Neuronal stem cell (in vitro differentiated cells): ENCODE results near the gene CALML6.

Source experiments
- DNase-seq: peaks from one replicate; pipeline ENCODE4 v3.0.0-alpha.2; 2013; ENCODE audit warnings: low spot score
- H2AFZ ChIP-seq: one replicate; pipeline ENCODE4 v1.6.1; 2013; ENCODE audit warnings: mild to moderate bottlenecking, low read length, inconsistent platforms
- H2AK5ac ChIP-seq: 2 replicates; pipeline ENCODE4 v1.6.1; 2013; ENCODE audit warnings: low read depth, mild to moderate bottlenecking, inconsistent platforms, low read length, moderate library complexity, mixed read lengths
- H2BK120ac ChIP-seq: 2 replicates; pipeline ENCODE4 v1.6.1; 2013; ENCODE audit warnings: low read depth, mild to moderate bottlenecking, inconsistent platforms, low read length, moderate library complexity, mixed read lengths
- H2BK12ac ChIP-seq: one replicate; pipeline ENCODE4 v1.6.1; 2013; ENCODE audit warnings: low read length, inconsistent platforms
- H2BK15ac ChIP-seq: 2 replicates; pipeline ENCODE4 v1.6.1; 2013; ENCODE audit warnings: mild to moderate bottlenecking, low read length, inconsistent platforms, mixed read lengths
- H2BK5ac ChIP-seq: one replicate; pipeline ENCODE4 v1.6.1; 2013; ENCODE audit warnings: inconsistent platforms, mild to moderate bottlenecking, low read length, moderate library complexity
- H3K14ac ChIP-seq: one replicate; pipeline ENCODE4 v1.6.1; 2013; ENCODE audit warnings: low read length, inconsistent platforms
- H3K18ac ChIP-seq: 2 replicates; pipeline ENCODE4 v1.6.1; 2013; ENCODE audit warnings: low read length, inconsistent platforms
- H3K23ac ChIP-seq: 2 replicates; pipeline ENCODE4 v1.6.1; 2013; ENCODE audit warnings: low read depth, mild to moderate bottlenecking, mixed read lengths, low read length, inconsistent platforms; ENCODE audit not compliant: poor library complexity
- H3K27ac ChIP-seq: replicated peaks from 3 replicates; pipeline ENCODE4 v1.5.1; 2013; ENCODE audit warnings: low read length, inconsistent platforms
- H3K27me3 ChIP-seq, 3 experiments: 2 replicates each; pipeline ENCODE4 v1.6.1; 2013; ENCODE audit warnings: low read length in 3 of 3, mild to moderate bottlenecking in 2 of 3, inconsistent platforms in 1 of 3, low read depth in 1 of 3, mixed read lengths in 1 of 3, moderate library complexity in 1 of 3; ENCODE audit not compliant: control insufficient read depth in 3 of 3, insufficient read depth in 3 of 3
- H3K36me3 ChIP-seq, 2 donors: replicated peaks in 1 of 2; 2 replicates each; pipeline ENCODE4 v1.6.1; 2013; ENCODE audit warnings: low read length in 2 of 2; ENCODE audit not compliant: control insufficient read depth in 2 of 2, insufficient read depth in 2 of 2
- H3K4ac ChIP-seq: 2 replicates; pipeline ENCODE4 v1.6.1; 2013; ENCODE audit warnings: inconsistent platforms, mild to moderate bottlenecking, low read length, moderate library complexity
- H3K4me1 ChIP-seq, 2 donors: 1 replicate in 1 of 2; 2 replicates in 1 of 2; pipeline ENCODE4 v1.6.1; 2013; ENCODE audit warnings: low read length in 2 of 2, low read depth in 1 of 2; ENCODE audit not compliant: control insufficient read depth in 2 of 2, insufficient read depth in 1 of 2
- H3K4me2 ChIP-seq: one replicate; pipeline ENCODE4 v1.6.1; 2013; ENCODE audit warnings: mild to moderate bottlenecking, low read length, inconsistent platforms; ENCODE audit not compliant: insufficient read depth, poor library complexity, severe bottlenecking
- H3K4me3 ChIP-seq, 2 donors: 2 replicates each; pipeline ENCODE4 v1.5.1; 2013; ENCODE audit warnings: low read length in 2 of 2, mild to moderate bottlenecking in 2 of 2, inconsistent platforms in 1 of 2, moderate library complexity in 1 of 2
- H3K79me1 ChIP-seq: one replicate; pipeline ENCODE4 v1.6.1; 2013; ENCODE audit warnings: low read depth, mild to moderate bottlenecking, inconsistent platforms, low read length, moderate library complexity
- H3K9ac ChIP-seq: one replicate; pipeline ENCODE4 v1.6.1; 2013; ENCODE audit warnings: mild to moderate bottlenecking, low read depth, low read length, inconsistent platforms; ENCODE audit not compliant: poor library complexity
- H3K9me3 ChIP-seq, 2 donors: replicated peaks in 1 of 2; 2 replicates each; pipeline versions ENCODE3 to v1.6.1; 2013; ENCODE audit warnings: low read length in 2 of 2, mild to moderate bottlenecking in 2 of 2, inconsistent platforms in 1 of 2, low read depth in 1 of 2, mixed read lengths in 1 of 2, moderate library complexity in 1 of 2; ENCODE audit not compliant: control insufficient read depth in 2 of 2, insufficient read depth in 1 of 2
- H4K8ac ChIP-seq: one replicate; pipeline ENCODE4 v1.6.1; 2013; ENCODE audit warnings: low read depth, mild to moderate bottlenecking, inconsistent platforms, low read length, moderate library complexity
- H4K91ac ChIP-seq: one replicate; pipeline ENCODE4 v1.6.1; 2013; ENCODE audit warnings: low read length, low read depth, mild to moderate bottlenecking, inconsistent platforms; ENCODE audit not compliant: poor library complexity
- WGBS, 2 donors: extraction: QIAGEN DNeasy Blood & Tissue Kit; methylation state at CpG; one replicate each; pipeline ENCODE4 v1.1.7; 2013; ENCODE audit warnings: missing lambda C conversion rate in 2 of 2, mixed read lengths in 1 of 2; ENCODE audit not compliant: insufficient read length in 2 of 2, insufficient replicate concordance in 1 of 2; ENCODE audit errors: extremely low coverage in 2 of 2; 5-methylcytosine and 5-hydroxymethylcytosine counted together

CALML6 gene

GRCh38 chr1:1899266-1899966, 15.6 kb upstream of the CALML6 start:
- Histone ChIP-seq H3K9me3 (peaks cover 4 to 11% of the 10 kb centered on the region in 2 donors), H2AK5ac (peak overlapping the region; percentile 45), H3K18ac (peak overlapping the region; percentile 77), H3K4me1 (peaks cover 7 to 11% of the 10 kb centered on the region in 2 donors), H3K4me3 (no peak overlapping the region), H3K27ac (no peak overlapping the region), H4K8ac (no peak overlapping the region), H3K36me3 (no peaks in the 10 kb centered on the region), H2BK5ac (no peak overlapping the region), H3K14ac (peak overlapping the region; percentile 91), H2AFZ (no peak overlapping the region), H3K9ac (peak overlapping the region; percentile 67), H2BK120ac (no peak overlapping the region), H3K4ac (no peak overlapping the region), H2BK12ac (peak overlapping the region; percentile 90), H4K91ac (peak overlapping the region; percentile 87), H3K79me1 (peaks cover 2% of the 10 kb centered on the region), H3K23ac (peak overlapping the region; percentile 9), H3K27me3 (no peaks in the 10 kb centered on the region), H3K4me2 (no peak overlapping the region), H2BK15ac (peak overlapping the region; percentile 55)
- no peak for DNase-seq
- no CpG with 5 or more reads among the region's 16 CpGs for WGBS, 2 donors

- DNase-seq = no peak
- Histone ChIP-seq H3K18ac (peak overlapping the region; percentile 57), H3K9me3 (peaks cover 4 to 11% of the 10 kb centered on the region in 2 donors), H3K9ac (no peak overlapping the region), H3K23ac (peak overlapping the region; percentile 9), H2AFZ (no peak overlapping the region), H3K79me1 (peaks cover 4% of the 10 kb centered on the region), H2BK120ac (no peak overlapping the region), H4K8ac (no peak overlapping the region), H3K27me3 (no peaks in the 10 kb centered on the region), H3K4me1 (peaks cover 2 to 6% of the 10 kb centered on the region in 2 donors), H3K14ac (peak overlapping the region; percentile 91), H2AK5ac (peak overlapping the region; percentile 45), H3K4ac (no peak overlapping the region), H2BK12ac (peak overlapping the region; percentile 90), H2BK15ac (peak overlapping the region; percentile 55), H3K4me3 (no peak overlapping the region), H3K36me3 (no peaks in the 10 kb centered on the region), H2BK5ac (no peak overlapping the region), H4K91ac (peak overlapping the region; percentile 87), H3K27ac (no peak overlapping the region), H3K4me2 (no peak overlapping the region)
- no CpG with 5 or more reads among the region's 9 CpGs for WGBS, 2 donors
Observed at GRCh38 chr1:1899967-1900327, 15.1 kb upstream of the CALML6 start.

DNA sequence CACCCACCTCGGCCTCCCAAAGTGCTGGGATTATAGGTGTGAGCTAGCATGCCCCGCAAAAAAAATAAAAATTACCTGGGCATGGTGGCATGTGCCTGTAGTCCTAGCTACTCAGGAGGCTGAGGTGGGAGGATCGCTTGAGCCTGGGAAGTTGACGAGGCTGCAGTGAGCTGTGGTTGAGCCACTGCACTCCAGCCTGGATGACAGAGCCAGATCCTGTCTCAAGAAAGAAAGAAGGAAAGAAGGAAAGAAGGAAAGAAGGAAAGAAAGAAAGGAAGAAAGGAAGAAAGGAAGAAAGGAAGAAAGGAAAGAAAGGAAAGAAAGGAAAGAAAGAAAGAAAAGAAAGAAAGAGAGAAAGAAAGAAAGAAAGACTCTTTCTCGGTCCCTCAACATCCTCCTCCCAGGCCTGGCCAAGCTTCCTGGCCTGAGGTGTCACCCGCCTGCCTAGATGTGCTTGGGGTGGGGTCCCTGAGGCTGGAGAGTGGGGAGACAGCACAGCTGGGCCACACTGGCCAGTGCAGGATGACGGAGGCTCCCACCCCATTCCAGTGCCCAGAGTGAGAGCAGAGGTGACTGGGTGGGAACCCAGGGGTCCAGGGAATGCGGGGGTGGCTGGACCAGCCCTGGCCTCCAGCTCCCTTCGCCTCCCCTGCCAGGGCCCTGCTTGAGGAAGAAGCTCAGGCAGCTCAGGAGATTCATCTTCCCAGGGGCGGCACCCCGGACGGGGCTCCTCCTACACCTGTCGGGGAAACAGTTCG, 14.0 kb upstream of the CALML6 start:
- Histone ChIP-seq H3K36me3 (no peaks in the 10 kb centered on the region), H3K4me1 (no peaks in the 10 kb centered on the region), H3K4me3 (no peak overlapping the region), H3K18ac (no peak overlapping the region), H3K9me3 (peaks cover 4 to 11% of the 10 kb centered on the region in 2 donors), H3K27ac (no peak overlapping the region), H3K14ac (no peak overlapping the region), H2AFZ (no peak overlapping the region), H2BK120ac (no peak overlapping the region), H3K4ac (no peak overlapping the region), H3K9ac (no peak overlapping the region), H3K27me3 (no peaks in the 10 kb centered on the region), H4K91ac (no peak overlapping the region), H2BK12ac (no peak overlapping the region), H2AK5ac (peak overlapping the region; percentile 61), H2BK15ac (no peak overlapping the region), H4K8ac (no peak overlapping the region), H3K79me1 (peaks cover 2% of the 10 kb centered on the region), H2BK5ac (no peak overlapping the region), H3K4me2 (no peak overlapping the region), H3K23ac (no peak overlapping the region)
- no CpG with 5 or more reads among the region's 14 CpGs for WGBS, 2 donors
- no peak for DNase-seq

GRCh38 chr1:1901641-1902294, 13.3 kb upstream of the CALML6 start:
- no peak overlapping the region for H2BK5ac ChIP-seq
- H2AFZ ChIP-seq = no peak overlapping the region
- H2BK15ac ChIP-seq = peak overlapping the region; percentile 33
- H3K4me2 ChIP-seq = no peak overlapping the region
- H3K79me1 ChIP-seq = peaks cover 2% of the 10 kb centered on the region
- no peak overlapping the region for H2BK120ac ChIP-seq
- no CpG with 5 or more reads among the region's 13 CpGs for WGBS, 2 donors
- peak overlapping the region; percentile 9 for H3K9ac ChIP-seq
- H3K23ac ChIP-seq = peak overlapping the region; percentile 43
- no peaks in the 10 kb centered on the region for H3K27me3 ChIP-seq
- no peaks in the 10 kb centered on the region for H3K36me3 ChIP-seq
- no peak overlapping the region for H3K4me3 ChIP-seq
- DNase-seq = no peak
- H2AK5ac ChIP-seq = peak overlapping the region; percentile 74
- no peak overlapping the region for H3K4ac ChIP-seq
- peaks cover 4 to 11% of the 10 kb centered on the region in 2 donors for H3K9me3 ChIP-seq
- peak overlapping the region; percentile 7 for H2BK12ac ChIP-seq
- no peak overlapping the region for H4K8ac ChIP-seq
- peak overlapping the region; percentile 48 for H3K18ac ChIP-seq
- no peaks in the 10 kb centered on the region for H3K4me1 ChIP-seq
- H3K27ac ChIP-seq = no peak overlapping the region
- no peak overlapping the region for H4K91ac ChIP-seq
- no peak overlapping the region for H3K14ac ChIP-seq
